SK-N-SH (cell line): ENCODE data around the gene CMC4. TPM values are rescaled to one million over a fixed set of nuclear protein-coding genes. Genes with fewer than 3 reads are reported as not detected.

Experiments used
- CTCF ChIA-PET: fragments of 300-600, 350-600 bp; formaldehyde crosslinking; extraction: SDS; loops from one replicate; lab custom pipeline; 2021; lab: Yijun Ruan, JAX
- POLR2A ChIA-PET: fragments of 350-600 bp; sonication (Branson Sonifier 250); formaldehyde crosslinking; extraction: SDS; loops from one replicate; lab custom pipeline; 2020; ENCODE audit warnings: antibody characterized with exemption, inconsistent platforms; lab: Yijun Ruan, JAX
- DNase-seq: peaks from one replicate; pipeline ENCODE4 v3.0.0; 2012
- H2AFZ ChIP-seq: fragments of 200-600 bp; sonication (generic); 2 replicates; pipeline ENCODE4 v1.8.1; 2016; ENCODE audit warnings: antibody characterized with exemption, mild to moderate bottlenecking, low read depth
- H3F3A ChIP-seq: fragments of 200-600 bp; sonication (generic); replicated peaks from 2 replicates; pipeline ENCODE3; 2016; ENCODE audit warnings: antibody characterized with exemption, mild to moderate bottlenecking; ENCODE audit not compliant: insufficient read depth
- H3K27ac ChIP-seq, 2 experiments: fragments of 200-500 bp in 1 of 2; fragments of 200-600 bp in 1 of 2; sonication (Bioruptor generic) in 1 of 2; sonication (generic), shearing (Covaris generic) in 1 of 2; 2 replicates each; pipeline versions ENCODE4 v1.5.1 to v1.6.1; 2014 to 2016; ENCODE audit warnings: low read depth in 2 of 2, inconsistent platforms in 1 of 2, low read length in 1 of 2, mild to moderate bottlenecking in 1 of 2, mixed read lengths in 1 of 2
- H3K27me3 ChIP-seq: fragments of 200-600 bp; sonication (generic), shearing (Covaris generic); 2 replicates; pipeline ENCODE4 v1.6.1; 2016; ENCODE audit warnings: mixed run types; ENCODE audit not compliant: insufficient read depth
- H3K36me3 ChIP-seq, 2 experiments: fragments of 200-500 bp in 1 of 2; fragments of 200-600 bp in 1 of 2; sonication (Bioruptor generic) in 1 of 2; sonication (generic) in 1 of 2; replicated peaks in 1 of 2; 2 replicates each; pipeline versions ENCODE3 to v1.5.1; 2014 to 2016; ENCODE audit warnings: low read length in 1 of 2, mild to moderate bottlenecking in 1 of 2; ENCODE audit not compliant: insufficient read depth in 2 of 2, control insufficient read depth in 1 of 2
- H3K4me1 ChIP-seq, 2 experiments: fragments of 200-500 bp in 1 of 2; fragments of 200-600 bp in 1 of 2; sonication (Bioruptor generic) in 1 of 2; sonication (generic), shearing (Covaris generic) in 1 of 2; 2 replicates each; pipeline versions ENCODE4 v1.5.1 to v1.6.1; 2014 to 2016; ENCODE audit warnings: low read depth in 1 of 2, low read length in 1 of 2, mixed run types in 1 of 2; ENCODE audit not compliant: insufficient read depth in 2 of 2, control insufficient read depth in 1 of 2
- H3K4me2 ChIP-seq: fragments of 200-600 bp; sonication (generic), shearing (Covaris generic); 2 replicates; pipeline ENCODE4 v1.6.1; 2017; ENCODE audit warnings: mixed run types
- H3K4me3 ChIP-seq, 2 experiments: fragments of 200-500 bp in 1 of 2; fragments of 200-600 bp in 1 of 2; sonication (Bioruptor generic) in 1 of 2; sonication (generic), shearing (Covaris generic) in 1 of 2; 2 replicates each; pipeline versions ENCODE4 v1.5.1 to v1.8.1; 2014 to 2016; ENCODE audit warnings: low read depth in 2 of 2, inconsistent platforms in 1 of 2, low read length in 1 of 2, mild to moderate bottlenecking in 1 of 2, mixed read lengths in 1 of 2, moderate library complexity in 1 of 2
- H3K79me2 ChIP-seq: fragments of 200-600 bp; sonication (generic); 2 replicates; pipeline ENCODE4 v1.8.1; 2017; ENCODE audit warnings: mild to moderate bottlenecking; ENCODE audit not compliant: insufficient read depth
- H3K9ac ChIP-seq: fragments of 200-600 bp; sonication (generic); 2 replicates; pipeline ENCODE4 v1.6.1; 2017; ENCODE audit warnings: mixed run types
- H3K9me2 ChIP-seq: fragments of 200-600 bp; sonication (generic); 2 replicates; pipeline ENCODE4 v1.6.1; 2017; ENCODE audit warnings: mixed run types
- H3K9me3 ChIP-seq: fragments of 200-600 bp; sonication (generic); 2 replicates; pipeline ENCODE4 v1.6.1; 2017; ENCODE audit warnings: mixed run types, mild to moderate bottlenecking, moderate library complexity
- H4K20me1 ChIP-seq: fragments of 200-600 bp; sonication (generic); 2 replicates; pipeline ENCODE4 v1.6.1; 2017; ENCODE audit warnings: mild to moderate bottlenecking, mixed run types; ENCODE audit not compliant: insufficient read depth
- ELF1 ChIP-seq: IDR thresholded peaks from 2 replicates; pipeline ENCODE4 v1.4.0; 2012
- EZH2phosphoT487 ChIP-seq: fragments of 200-600 bp; sonication (generic); IDR thresholded peaks from 2 replicates; pipeline ENCODE4 v1.6.1; 2017; ENCODE audit warnings: low read depth, mixed run types, mild to moderate bottlenecking, antibody characterized with exemption, moderate library complexity, borderline replicate concordance
- FOXJ3 ChIP-seq: sonication (generic); formaldehyde crosslinking; IDR thresholded peaks from 2 replicates; pipeline ENCODE4 v1.5.1; 2020; ENCODE audit warnings: mild to moderate bottlenecking, missing genetic modification reagents
- FOXM1 ChIP-seq: IDR thresholded peaks from 2 replicates; pipeline ENCODE4 v1.4.0; 2012; ENCODE audit warnings: low read depth, mild to moderate bottlenecking
- GABPA ChIP-seq: IDR thresholded peaks from 2 replicates; pipeline ENCODE4 v1.4.0; 2012; ENCODE audit warnings: low read depth, mild to moderate bottlenecking
- GATA2 ChIP-seq: sonication (generic); formaldehyde crosslinking; IDR thresholded peaks from 2 replicates; pipeline ENCODE4 v1.5.0; 2020; ENCODE audit warnings: mild to moderate bottlenecking, missing genetic modification reagents
- IRF3 ChIP-seq: fragments of 150-350 bp; IDR thresholded peaks from 2 replicates; pipeline ENCODE4 v1.6.1; 2016; ENCODE audit warnings: mild to moderate bottlenecking, low read depth, low read length
- NFIC ChIP-seq: IDR thresholded peaks from 2 replicates; pipeline ENCODE4 v1.4.0; 2012; ENCODE audit warnings: borderline replicate concordance
- NRF1 ChIP-seq: IDR thresholded peaks from 2 replicates; pipeline ENCODE4 v1.6.1; 2012; ENCODE audit warnings: low read depth, mild to moderate bottlenecking, low read length
- POLR2AphosphoS5 ChIP-seq: IDR thresholded peaks from 2 replicates; pipeline ENCODE4 v1.6.1; 2012; ENCODE audit warnings: low read depth, low read length
- RAD21 ChIP-seq: IDR thresholded peaks from 2 replicates; pipeline ENCODE4 v1.6.1; 2012; ENCODE audit warnings: mild to moderate bottlenecking, low read length
- RFX5 ChIP-seq: IDR thresholded peaks from 2 replicates; pipeline ENCODE4 v1.6.1; 2012; ENCODE audit warnings: mild to moderate bottlenecking, improper control_type of control experiment, low read length
- RXRA ChIP-seq: IDR thresholded peaks from 2 replicates; pipeline ENCODE4 v1.4.0; 2012; ENCODE audit warnings: low read depth, mild to moderate bottlenecking, borderline replicate concordance
- SMC3 ChIP-seq: IDR thresholded peaks from 2 replicates; pipeline ENCODE4 v1.6.1; 2012; ENCODE audit warnings: low read depth, low read length, improper control_type of control experiment
- TAF1 ChIP-seq: IDR thresholded peaks from 2 replicates; pipeline ENCODE4 v1.6.1; 2012; ENCODE audit warnings: low read depth, mild to moderate bottlenecking, low read length, moderate library complexity, borderline replicate concordance
- TCF12 ChIP-seq: IDR thresholded peaks from 2 replicates; pipeline ENCODE4 v1.4.0; 2012
- TEAD4 ChIP-seq: IDR thresholded peaks from 2 replicates; pipeline ENCODE4 v1.4.0; 2012; ENCODE audit warnings: mild to moderate bottlenecking, borderline replicate concordance; ENCODE audit not compliant: insufficient read depth
- USF1 ChIP-seq: IDR thresholded peaks from 2 replicates; pipeline ENCODE4 v1.4.0; 2012; ENCODE audit warnings: low read depth, borderline replicate concordance
- USF2 ChIP-seq: fragments of 150-350 bp; IDR thresholded peaks from 2 replicates; pipeline ENCODE4 v1.6.1; 2017; ENCODE audit warnings: antibody characterized with exemption, low read length, low read depth, borderline replicate concordance
- ZBTB33 ChIP-seq: IDR thresholded peaks from 2 replicates; pipeline ENCODE4 v1.4.0; 2012; ENCODE audit warnings: low read depth, borderline replicate concordance
- WGBS: methylation state at CpG from one replicate; pipeline ENCODE4 v1.1.6; 2017; ENCODE audit warnings: low lambda C conversion rate; 5-methylcytosine and 5-hydroxymethylcytosine counted together
- polyA plus RNA-seq, 3 experiments: library from polyadenylated mRNA; depleted of rRNA; stranded (reverse); fragments of >200 nt; gene quantifications; 2 replicates each; pipeline ENCODE4 v1.2.3, GENCODE V29; 2012
- TF ChIP-seq, protein P1 (sequence below): IDR thresholded peaks from 2 replicates; pipeline ENCODE4 v1.4.0; 2012; ENCODE audit warnings: low read depth
- TF ChIP-seq, protein P2 (sequence below): IDR thresholded peaks from 2 replicates; pipeline ENCODE4; 2012

Gene CMC4
- polyA plus RNA-seq, 1 of the 3 experiments (the other 2 are of a cell fraction), result 12.0 TPM

DNA sequence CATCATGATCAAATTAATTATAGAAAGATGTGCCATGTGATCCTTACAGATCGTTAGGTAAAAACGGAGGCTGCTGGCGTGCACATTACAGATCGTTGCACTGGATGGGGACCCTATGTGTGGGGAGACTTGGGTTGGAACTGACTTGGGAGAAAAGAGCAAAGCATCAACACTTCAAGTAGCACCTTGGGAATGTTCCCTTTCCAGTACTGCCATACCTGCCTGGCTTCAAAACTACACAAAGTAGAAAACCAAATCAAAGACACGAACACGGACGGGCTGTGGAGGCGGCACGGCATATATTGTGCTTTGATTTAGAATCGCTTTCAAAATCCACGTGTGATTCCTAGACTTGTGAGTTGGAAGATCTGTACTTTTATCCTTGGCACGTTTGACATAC is 898 bp downstream of the CMC4 start (continued):
- TF ChIP-seq GATA2 (CRISPR knock-in tag) (no peak), POLR2AphosphoS5 (no peak)

- Histone ChIP-seq H3K36me3 (peaks cover 0 to 10% of the 10 kb centered on the region in 2 experiments), H3K4me2 (peak overlapping the region; percentile 68), H3K4me3 (peak overlapping the region; percentile 64; a peak in 3 of 4 replicates), H3K9me3 (no peaks in the 10 kb centered on the region), H3K9ac (peak overlapping the region; percentile 83; the same call in 1 of the 2 replicates), H3K79me2 (peaks cover 43% of the 10 kb centered on the region), H3K9me2 (no peaks in the 10 kb centered on the region), H2AFZ (no peak overlapping the region), H3K27me3 (no peaks in the 10 kb centered on the region), H3F3A (peaks cover 5% of the 10 kb centered on the region)
- ChIA-PET CTCF (interaction anchor here (6.9 kb wide), 1 partner anchor 12 kb away, joined by 35 read pairs; no protein-coding TSS in a partner anchor), POLR2A (no interaction called here)
- no peak for DNase-seq
- 52% methylated on average over 1 of the region's 1 CpG for WGBS
- no peak for TF ChIP-seq NRF1
- TF ChIP-seq RFX5, result no peak
- TF ChIP-seq RAD21, result no peak
- TF ChIP-seq, protein P1, sequence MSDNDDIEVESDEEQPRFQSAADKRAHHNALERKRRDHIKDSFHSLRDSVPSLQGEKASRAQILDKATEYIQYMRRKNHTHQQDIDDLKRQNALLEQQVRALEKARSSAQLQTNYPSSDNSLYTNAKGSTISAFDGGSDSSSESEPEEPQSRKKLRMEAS, result no peak
- no peak for TF ChIP-seq USF2
- TF ChIP-seq IRF3, result no peak
- TF ChIP-seq GABPA, result no peak
- no peak for TF ChIP-seq ELF1
- no peak for TF ChIP-seq FOXM1
- TF ChIP-seq RXRA, result no peak
- no peak for TF ChIP-seq TCF12
- TF ChIP-seq ZBTB33, result no peak
- TF ChIP-seq TAF1, result no peak
- TF ChIP-seq FOXJ3 (CRISPR knock-in tag), result no peak
- TF ChIP-seq, protein P2, sequence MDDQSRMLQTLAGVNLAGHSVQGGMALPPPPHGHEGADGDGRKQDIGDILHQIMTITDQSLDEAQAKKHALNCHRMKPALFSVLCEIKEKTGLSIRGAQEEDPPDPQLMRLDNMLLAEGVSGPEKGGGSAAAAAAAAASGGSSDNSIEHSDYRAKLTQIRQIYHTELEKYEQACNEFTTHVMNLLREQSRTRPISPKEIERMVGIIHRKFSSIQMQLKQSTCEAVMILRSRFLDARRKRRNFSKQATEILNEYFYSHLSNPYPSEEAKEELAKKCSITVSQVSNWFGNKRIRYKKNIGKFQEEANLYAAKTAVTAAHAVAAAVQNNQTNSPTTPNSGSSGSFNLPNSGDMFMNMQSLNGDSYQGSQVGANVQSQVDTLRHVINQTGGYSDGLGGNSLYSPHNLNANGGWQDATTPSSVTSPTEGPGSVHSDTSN, result no peak
- TF ChIP-seq TEAD4, result no peak
- TF ChIP-seq NFIC, result no peak
- TF ChIP-seq USF1, result no peak
- TF ChIP-seq EZH2phosphoT487, result no peak
- no peak for TF ChIP-seq SMC3
- TF ChIP-seq, all 33 proteins: peak for 0
- no peaks in the 10 kb centered on the region; a peak in 2 of 4 replicates for H3K4me1 ChIP-seq
- H4K20me1 ChIP-seq, result no peaks in the 10 kb centered on the region
- peak overlapping the region in 1 of 2 experiments; percentile 75; a peak in 1 of 4 replicates for H3K27ac ChIP-seq
These were observed 1.5 kb downstream of the CMC4 start for GRCh38 chrX:155069414-155069813.
